Natural killer cell (primary cell): ENCODE data around the gene COL8A2. TPM values are rescaled to one million over a fixed set of nuclear protein-coding genes. Genes with fewer than 3 reads are reported as not detected.

ENCODE experiments used
- ATAC-seq, 3 donors: fragments of 150-1000 bp in 2 of 3; fragments of 200-7000 bp in 1 of 3; cut with Tn5 transposase; 1 replicate in 1 of 3; 2 replicates in 2 of 3; pipeline ENCODE4 v1.10.0; 2021; ENCODE audit warnings: mild to moderate bottlenecking in 2 of 3, moderate library complexity in 2 of 3
- DNase-seq, 2 donors: peaks; one replicate each; pipeline versions ENCODE4 v3.0.0 to v3.0.0-alpha.2; 2013 to 2021; ENCODE audit warnings: mixed read lengths in 1 of 2
- H3K27ac ChIP-seq: one replicate; pipeline ENCODE4 v1.5.1; 2013; ENCODE audit warnings: mild to moderate bottlenecking, low read length
- H3K27me3 ChIP-seq: one replicate; pipeline ENCODE4 v1.6.1; 2013; ENCODE audit warnings: low read length; ENCODE audit not compliant: control insufficient read depth, insufficient read depth
- H3K36me3 ChIP-seq: one replicate; pipeline ENCODE4 v1.6.1; 2013; ENCODE audit warnings: low read length; ENCODE audit not compliant: control insufficient read depth, insufficient read depth
- H3K4me1 ChIP-seq: one replicate; pipeline ENCODE4 v1.6.1; 2013; ENCODE audit warnings: low read length; ENCODE audit not compliant: control insufficient read depth, insufficient read depth
- H3K4me3 ChIP-seq: one replicate; pipeline ENCODE4 v1.5.1; 2013; ENCODE audit warnings: low read length
- H3K9me3 ChIP-seq: one replicate; pipeline ENCODE4 v1.6.1; 2013; ENCODE audit warnings: low read length; ENCODE audit not compliant: control insufficient read depth, insufficient read depth
- H3K27ac Mint-ChIP-seq, 2 donors: one replicate each; pipeline ENCODE4 v1.8.0; 2022; ENCODE audit warnings: mild to moderate bottlenecking in 2 of 2, mixed read lengths in 2 of 2, moderate library complexity in 1 of 2
- H3K27me3 Mint-ChIP-seq, 2 donors: one replicate each; pipeline ENCODE4 v1.8.0; 2022; ENCODE audit warnings: low read depth in 2 of 2, mixed read lengths in 2 of 2
- H3K36me3 Mint-ChIP-seq: one replicate; pipeline ENCODE4 v1.8.0; 2022; ENCODE audit warnings: mixed read lengths
- H3K4me1 Mint-ChIP-seq, 2 donors: one replicate each; pipeline ENCODE4 v1.8.0; 2022; ENCODE audit warnings: mixed read lengths in 2 of 2
- H3K4me3 Mint-ChIP-seq: one replicate; pipeline ENCODE4 v1.8.0; 2022; ENCODE audit warnings: mild to moderate bottlenecking, moderate library complexity, mixed read lengths
- H3K9me3 Mint-ChIP-seq, 2 donors: one replicate each; pipeline ENCODE4 v1.8.0; 2022; ENCODE audit warnings: mixed read lengths in 2 of 2
- CTCF ChIP-seq: fragments of 200-600 bp; IDR thresholded peaks from one replicate; pipeline ENCODE4 v1.8.0; 2022; ENCODE audit warnings: antibody characterized with exemption
- WGBS: methylation state at CpG from one replicate; pipeline ENCODE4 v1.1.7; 2013; ENCODE audit warnings: missing lambda C conversion rate; ENCODE audit not compliant: insufficient coverage; 5-methylcytosine and 5-hydroxymethylcytosine counted together
- intact Hi-C: fragments of 100-400 bp; cut with micrococcal nuclease; formaldehyde crosslinking; loops from one replicate; pipeline ENCODE4 v1.14.2; 2022
- total RNA-seq, 4 donors: library from RNA; stranded (reverse); fragments of 120-200 nt in 1 of 4; gene quantifications; one replicate each; pipeline versions ENCODE4 v1.2.3 to v1.2.4, GENCODE V29; 2013 to 2022

The COL8A2 gene
- total RNA-seq, 3 donors from 2014 or later (not counting 1 experiment from before 2014, with no cell fraction given), result 0.09 to 0.20 (median 0.14) TPM

- DNase-seq, result no peak
- Histone ChIP-seq H3K4me3 (no peak overlapping the region), H3K9me3 (no peaks in the 10 kb centered on the region), H3K27me3 (peaks cover 12% of the 10 kb centered on the region), H3K4me1 (peaks cover 27% of the 10 kb centered on the region), H3K27ac (no peak overlapping the region), H3K36me3 (no peaks in the 10 kb centered on the region)
- peaks cover 28 to 36% of the 10 kb centered on the region in 2 donors for H3K27me3 Mint-ChIP-seq
- intact Hi-C loops, result no loop called here
- H3K4me1 Mint-ChIP-seq, result peaks cover 6 to 36% of the 10 kb centered on the region in 2 donors
- no peak overlapping the region for H3K4me3 Mint-ChIP-seq
- H3K9me3 Mint-ChIP-seq, result no peaks in the 10 kb centered on the region
- no peak for ATAC-seq
- TF ChIP-seq CTCF, result no peak
- H3K27ac Mint-ChIP-seq, result peak overlapping the region in 1 of 2 donors; percentile 66
- WGBS, result 64% methylated on average over 7 of the region's 7 CpGs
- H3K36me3 Mint-ChIP-seq, result no peaks in the 10 kb centered on the region
These were observed 1.9 kb upstream of the COL8A2 start for GRCh38 chr1:36126797-36127500.

GRCh38 chr1:36126005-36126716 is 1.1 kb upstream of the COL8A2 start:
- no peaks in the 10 kb centered on the region for H3K9me3 Mint-ChIP-seq
- H3K4me1 ChIP-seq, result peaks cover 27% of the 10 kb centered on the region
- WGBS, result 96% methylated on average over 21 of the region's 21 CpGs
- H3K4me3 Mint-ChIP-seq, result peak overlapping the region; percentile 63
- ATAC-seq (no peak), DNase-seq (no peak)
- TF ChIP-seq CTCF, result no peak
- no peak overlapping the region for H3K4me3 ChIP-seq
- H3K9me3 ChIP-seq, result no peaks in the 10 kb centered on the region
- peaks cover 6 to 36% of the 10 kb centered on the region in 2 donors for H3K4me1 Mint-ChIP-seq
- no peaks in the 10 kb centered on the region for H3K36me3 Mint-ChIP-seq
- H3K27me3 ChIP-seq, result peaks cover 12% of the 10 kb centered on the region
- intact Hi-C loops, result no loop called here
- H3K27ac Mint-ChIP-seq, result peak overlapping the region in 1 of 2 donors; percentile 66
- H3K27ac ChIP-seq, result no peak overlapping the region
- H3K36me3 ChIP-seq, result no peaks in the 10 kb centered on the region
- H3K27me3 Mint-ChIP-seq, result peaks cover 30 to 39% of the 10 kb centered on the region in 2 donors

- H3K27me3 Mint-ChIP-seq, result peaks cover 30 to 39% of the 10 kb centered on the region in 2 donors
These were observed 456 bp downstream of the COL8A2 start for GRCh38 chr1:36124404-36125128.

More at GRCh38 chr1:36124404-36125128, 456 bp downstream of the COL8A2 start:
- no peaks in the 10 kb centered on the region for H3K9me3 ChIP-seq
- 28% methylated on average over 36 of the region's 42 CpGs for WGBS
- Mint-ChIP-seq H3K4me1 (peaks cover 6 to 36% of the 10 kb centered on the region in 2 donors), H3K36me3 (no peaks in the 10 kb centered on the region), H3K27ac (no peak overlapping the region), H3K9me3 (no peaks in the 10 kb centered on the region), H3K4me3 (peak overlapping the region; percentile 72)
- ATAC-seq (no peak), DNase-seq (no peak)
- H3K4me1 ChIP-seq, result peaks cover 32% of the 10 kb centered on the region
- H3K4me3 ChIP-seq, result no peak overlapping the region
- no peaks in the 10 kb centered on the region for H3K36me3 ChIP-seq
- intact Hi-C loops, result no loop called here
- H3K27ac ChIP-seq, result no peak overlapping the region
- no peak for TF ChIP-seq CTCF
- H3K27me3 ChIP-seq, result peaks cover 12% of the 10 kb centered on the region
